Measurements from ENCODE around the gene CCDC158. TPM values are rescaled to one million over a fixed set of nuclear protein-coding genes. Genes with fewer than 3 reads are reported as not detected.
A peak's percentile ranks its signal among the peaks of the same experiment; 100 is the strongest.

Gene CCDC158
- total and polyA plus RNA-seq, 2 of the 4 experiments (the other 2 are of a cell fraction) = not detected

DNA sequence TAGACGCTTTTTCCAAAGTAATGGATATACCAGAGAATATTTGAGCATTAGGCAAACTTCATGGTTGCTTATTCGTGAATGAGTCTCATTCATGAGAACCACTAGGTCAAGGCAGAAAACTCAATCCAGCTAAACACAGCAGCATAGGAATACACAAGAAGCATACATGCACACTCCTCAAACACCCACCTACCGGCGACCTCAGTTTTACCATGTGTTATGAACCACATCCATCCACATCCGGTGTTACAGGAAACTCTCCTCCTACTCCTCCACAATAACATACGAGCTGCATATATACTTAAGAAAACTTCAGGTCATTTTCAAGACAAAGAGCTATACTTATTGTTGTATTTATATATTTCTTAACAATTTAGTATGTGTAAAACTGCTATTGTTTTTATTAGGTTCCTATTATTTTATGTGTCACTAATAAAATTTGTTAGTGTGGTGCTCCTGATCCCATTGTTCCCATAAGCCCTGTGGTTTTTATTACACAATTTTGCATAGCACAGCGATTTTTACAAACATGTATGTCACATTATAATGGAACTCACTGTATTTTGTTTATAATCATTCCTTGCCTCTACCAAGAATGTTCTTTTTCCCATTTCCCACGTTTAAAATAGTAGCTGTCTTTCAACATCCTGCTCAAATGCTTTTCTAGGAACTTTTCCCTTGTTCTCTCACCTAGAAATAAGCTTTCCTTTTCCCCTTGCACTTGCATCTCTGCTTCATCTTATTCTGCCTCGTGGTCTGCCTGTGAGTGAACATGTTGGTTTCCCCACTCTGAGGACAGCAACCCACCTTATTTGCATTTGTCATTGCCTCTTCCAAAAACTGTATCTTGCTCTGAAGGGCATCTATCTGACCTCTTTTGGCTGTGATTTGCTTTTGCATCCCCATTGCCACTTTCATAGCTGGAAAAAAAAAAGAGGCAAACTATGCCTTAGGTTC is 66.1 kb downstream of the CCDC158 start:
- Histone ChIP-seq H2AK5ac (ENCODE audit: low read depth, low read length) (no peak overlapping the region), H3K23ac (ENCODE audit: low read depth, low read length) (no peak overlapping the region), H2AFZ (replicated peaks; ENCODE audit: low read length, poor library complexity) (no peak overlapping the region), H3K4ac (ENCODE audit: low read depth, low read length) (no peak overlapping the region), H2BK15ac (ENCODE audit: low read depth, low read length) (no peak overlapping the region), H3K27ac (ENCODE audit: insufficient read depth, low read length) (no peak overlapping the region), H3K9ac (ENCODE audit: low read depth, low read length) (no peak overlapping the region), H3K4me2 (ENCODE audit: low read depth, low read length) (no peak overlapping the region), H3K9me3 (ENCODE audit: control insufficient read depth, insufficient read depth, low read length) (0 out of 2 replicates have a peak, but pooled peaks cover under 1% of the 10 kb centered on the region), H3K4me3 (ENCODE audit: insufficient read depth, low read depth, low read length) (no peak overlapping the region), H2BK5ac (ENCODE audit: low read depth, low read length, poor library complexity, severe bottlenecking) (no peak overlapping the region), H3K14ac (replicated peaks; ENCODE audit: low read depth, low read length) (no peak overlapping the region), H3K36me3 (ENCODE audit: control insufficient read depth, insufficient read depth, low read length) (no peaks in the 10 kb centered on the region), H4K20me1 (ENCODE audit: insufficient read depth, low read length) (no peaks in the 10 kb centered on the region), H4K91ac (ENCODE audit: insufficient read depth, low read depth, low read length) (no peak overlapping the region), H3K9me1 (ENCODE audit: insufficient read depth, low read length) (no peaks in the 10 kb centered on the region), H2BK20ac (ENCODE audit: low read depth, low read length) (no peak overlapping the region), H3K18ac (ENCODE audit: low read depth, low read length) (no peak overlapping the region), H4K5ac (ENCODE audit: low read depth, low read length) (no peak overlapping the region), H3K4me1 (ENCODE audit: control insufficient read depth, insufficient read depth, low read length) (no peaks in the 10 kb centered on the region), H2BK120ac (ENCODE audit: low read depth, low read length) (no peak overlapping the region), H4K8ac (ENCODE audit: low read depth in 2 of 2, low read length in 2 of 2) (no peak overlapping the region), H3K79me1 (ENCODE audit: low read depth in 1 of 2, low read length in 2 of 2) (no peaks in the 10 kb centered on the region), H3K27me3 (ENCODE audit: control insufficient read depth, insufficient read depth, low read length) (peaks cover 10% of the 10 kb centered on the region), H2AK9ac (replicated peaks; ENCODE audit: low read depth, low read length, poor library complexity) (no peak overlapping the region), H3K56ac (ENCODE audit: extremely low read depth, insufficient read depth, low read length) (no peak overlapping the region)
- in situ Hi-C loops (cut with MboI; ENCODE audit: low sequenced_read_pairs) = no loop called here
- ChIA-PET POLR2A (ENCODE audit: unreplicated experiment) (no interaction called here), CTCF (interaction anchor here (0.6 kb wide), 1 partner anchor 143 kb away, joined by 5 read pairs; no protein-coding TSS in a partner anchor)
- 100% methylated on average over 1 of the region's 9 CpGs; no CpG with 5 or more reads in 1 of the 2 experiments for WGBS, 2 experiments (ENCODE audit: extremely low coverage in 2 of 2, insufficient read length in 1 of 2)
- intact Hi-C loops (cut with micrococcal nuclease) = no loop called here
- dilution Hi-C loops (cut with HindIII; ENCODE audit: low sequenced_read_pairs, unreplicated experiment) = no loop called here
- ATAC-seq (ENCODE audit: low read depth) (no peak), DNase-seq (no peak)
- TF ChIP-seq MAFK (IDR thresholded peaks at IDR 0.05; ENCODE audit: low read depth, low read length) (peak; percentile 81), FOS (IDR thresholded peaks at IDR 0.05; ENCODE audit: low read depth, low read length) (no peak)
- TF ChIP-seq, protein P1, sequence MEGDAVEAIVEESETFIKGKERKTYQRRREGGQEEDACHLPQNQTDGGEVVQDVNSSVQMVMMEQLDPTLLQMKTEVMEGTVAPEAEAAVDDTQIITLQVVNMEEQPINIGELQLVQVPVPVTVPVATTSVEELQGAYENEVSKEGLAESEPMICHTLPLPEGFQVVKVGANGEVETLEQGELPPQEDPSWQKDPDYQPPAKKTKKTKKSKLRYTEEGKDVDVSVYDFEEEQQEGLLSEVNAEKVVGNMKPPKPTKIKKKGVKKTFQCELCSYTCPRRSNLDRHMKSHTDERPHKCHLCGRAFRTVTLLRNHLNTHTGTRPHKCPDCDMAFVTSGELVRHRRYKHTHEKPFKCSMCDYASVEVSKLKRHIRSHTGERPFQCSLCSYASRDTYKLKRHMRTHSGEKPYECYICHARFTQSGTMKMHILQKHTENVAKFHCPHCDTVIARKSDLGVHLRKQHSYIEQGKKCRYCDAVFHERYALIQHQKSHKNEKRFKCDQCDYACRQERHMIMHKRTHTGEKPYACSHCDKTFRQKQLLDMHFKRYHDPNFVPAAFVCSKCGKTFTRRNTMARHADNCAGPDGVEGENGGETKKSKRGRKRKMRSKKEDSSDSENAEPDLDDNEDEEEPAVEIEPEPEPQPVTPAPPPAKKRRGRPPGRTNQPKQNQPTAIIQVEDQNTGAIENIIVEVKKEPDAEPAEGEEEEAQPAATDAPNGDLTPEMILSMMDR (conservative IDR thresholded peaks at IDR 0.05; ENCODE audit: low read depth, low read length) = no peak
- no TSS peak for BruUV-seq (replicated peaks)
